Left ventricle myocardium inferior (tissue), 1 donor: ENCODE results near the gene AMPH. TPM values are rescaled to one million over a fixed set of nuclear protein-coding genes. Genes with fewer than 3 reads are reported as not detected.

Experiments used
- DNase-seq: peaks from one replicate; pipeline ENCODE4 v3.0.0-alpha.2; 2020
- H3K27ac ChIP-seq: fragments of 200-600 bp; replicated peaks from 2 replicates; pipeline ENCODE4 v1.8.0; 2021
- H3K27me3 ChIP-seq: fragments of 200-600 bp; 2 replicates; pipeline ENCODE4 v1.8.0; 2021; ENCODE audit warnings: low read depth
- H3K36me3 ChIP-seq: fragments of 200-600 bp; 2 replicates; pipeline ENCODE4 v1.8.0; 2021
- H3K4me1 ChIP-seq: fragments of 200-600 bp; 2 replicates; pipeline ENCODE4 v1.8.0; 2021
- H3K4me3 ChIP-seq: fragments of 200-600 bp; 2 replicates; pipeline ENCODE4 v1.8.0; 2021; ENCODE audit warnings: mild to moderate bottlenecking, moderate library complexity
- H3K9me3 ChIP-seq: fragments of 200-600 bp; replicated peaks from 2 replicates; pipeline ENCODE4 v1.8.0; 2021
- CTCF ChIP-seq: fragments of 200-600 bp; IDR thresholded peaks from 2 replicates; pipeline ENCODE4 v1.8.0; 2021; ENCODE audit warnings: antibody characterized with exemption, mild to moderate bottlenecking, borderline replicate concordance
- intact Hi-C: fragments of 100-400 bp; cut with micrococcal nuclease; formaldehyde crosslinking; loops from one replicate; pipeline ENCODE4 v1.11.0; 2022
- total RNA-seq: library from RNA; stranded (reverse); fragmentation: NEBNext Ultra II Directional; extraction: Animal tissue kit (Norgen Biotek cat#: 25700); gene quantifications from one replicate; pipeline ENCODE4 v1.2.1, GENCODE V29; 2021
- donor health status: DM: no; HTN: yes; CAD: no; lungs with severe emphysema.

The AMPH gene
- total RNA-seq, 1 donor from 2014 or later = 2.6 TPM

- peaks cover 4% of the 10 kb centered on the region for H3K9me3 ChIP-seq
- no peaks in the 10 kb centered on the region for H3K36me3 ChIP-seq
- no peaks in the 10 kb centered on the region for H3K27me3 ChIP-seq
- TF ChIP-seq CTCF = no peak
- no peak for DNase-seq
- intact Hi-C loops = no loop called here
- no peak overlapping the region for H3K4me3 ChIP-seq
- H3K27ac ChIP-seq = peak overlapping the region; percentile 14
- H3K4me1 ChIP-seq = peaks cover 11% of the 10 kb centered on the region
Observed at GRCh38 chr7:38452681-38453108, 178.5 kb downstream of the AMPH start.

- H3K27me3 ChIP-seq = no peaks in the 10 kb centered on the region
- H3K4me1 ChIP-seq = peaks cover 11% of the 10 kb centered on the region
- TF ChIP-seq CTCF = peak; percentile 47
- no peaks in the 10 kb centered on the region for H3K36me3 ChIP-seq
- no peak for DNase-seq
- intact Hi-C loops = no loop called here
- H3K27ac ChIP-seq = no peak overlapping the region
- no peak overlapping the region for H3K4me3 ChIP-seq
- no peaks in the 10 kb centered on the region for H3K9me3 ChIP-seq
Observed at GRCh38 chr7:38451840-38452239, 179.3 kb downstream of the AMPH start.

GRCh38 chr7:38448584-38449234, 182.5 kb downstream of the AMPH start:
- Histone ChIP-seq H3K27me3 (no peaks in the 10 kb centered on the region), H3K9me3 (no peaks in the 10 kb centered on the region), H3K4me1 (peaks cover 11% of the 10 kb centered on the region), H3K27ac (no peak overlapping the region), H3K36me3 (no peaks in the 10 kb centered on the region), H3K4me3 (no peak overlapping the region)
- DNase-seq = no peak
- intact Hi-C loops = no loop called here
- TF ChIP-seq CTCF = no peak

GRCh38 chr7:38448054-38448453, 183.1 kb downstream of the AMPH start:
- DNase-seq = no peak
- no peak overlapping the region for H3K4me3 ChIP-seq
- intact Hi-C loops = no loop called here

GRCh38 chr7:38438970-38439369, 192.2 kb downstream of the AMPH start:
- Histone ChIP-seq H3K4me1 (no peaks in the 10 kb centered on the region), H3K27me3 (no peaks in the 10 kb centered on the region), H3K9me3 (no peaks in the 10 kb centered on the region), H3K27ac (no peak overlapping the region), H3K4me3 (no peak overlapping the region), H3K36me3 (no peaks in the 10 kb centered on the region)
- TF ChIP-seq CTCF = no peak
- DNase-seq = no peak
- intact Hi-C loops = no loop called here

More at GRCh38 chr7:38448054-38448453, 183.1 kb downstream of the AMPH start:
- no peak for TF ChIP-seq CTCF
- H3K36me3 ChIP-seq = no peaks in the 10 kb centered on the region
- no peak overlapping the region for H3K27ac ChIP-seq
- H3K4me1 ChIP-seq = peaks cover 11% of the 10 kb centered on the region
- no peaks in the 10 kb centered on the region for H3K9me3 ChIP-seq
- H3K27me3 ChIP-seq = no peaks in the 10 kb centered on the region
